Tibial nerve (tissue), 4 donors: Measurements from ENCODE around the gene NMT1.

Experiments used
- CTCF ChIP-seq, 5 experiments: fragments of 200-600 bp in 3 of 5; fragments of 450-650 bp in 2 of 5; sonication (generic) in 3 of 5; IDR thresholded peaks; one replicate each; pipeline ENCODE4 v1.5.1; 2016 to 2019; ENCODE audit warnings: antibody characterized with exemption in 5 of 5, mild to moderate bottlenecking in 3 of 5, moderate library complexity in 2 of 5
- EP300 ChIP-seq, 2 donors: sonication (generic); formaldehyde crosslinking; IDR thresholded peaks; one replicate each; pipeline ENCODE4 v1.6.1; 2017; ENCODE audit warnings: antibody characterized with exemption in 2 of 2, mild to moderate bottlenecking in 1 of 2
- POLR2A ChIP-seq, 2 donors: fragments of 450-650 bp; IDR thresholded peaks; one replicate each; pipeline ENCODE4 v1.6.1; 2017; ENCODE audit warnings: antibody characterized with exemption in 2 of 2, mild to moderate bottlenecking in 2 of 2, moderate library complexity in 2 of 2

GRCh38 chr17:45051060-45051719, 9.9 kb upstream of the NMT1 start, which contains the start of gene DCAKD:
- TF ChIP-seq CTCF (IDR thresholded peaks at IDR 0.05), result peak in 4 of 5 experiments; percentile 14 to 59 (median 36)
- TF ChIP-seq POLR2A (IDR thresholded peaks at IDR 0.05), result peak; percentile 65 to 82
- peak in 1 of 2 donors; percentile 73 for TF ChIP-seq EP300 (IDR thresholded peaks at IDR 0.05)
